Type B pancreatic cell (in vitro differentiated cells): ENCODE results near the gene MICALL2. TPM values are rescaled to one million over a fixed set of nuclear protein-coding genes. Genes with fewer than 3 reads are reported as not detected.

Experiments used
- DNase-seq: peaks from one replicate; pipeline ENCODE4 v3.0.0; 2021; ENCODE audit warnings: mixed read lengths; ENCODE audit not compliant: unreplicated experiment; ENCODE audit errors: extremely low spot score
- H3K27ac Mint-ChIP-seq: 2 replicates; pipeline ENCODE4 v1.8.0; 2021; ENCODE audit warnings: mild to moderate bottlenecking, mixed read lengths
- H3K27me3 Mint-ChIP-seq: 2 replicates; pipeline ENCODE4 v1.8.0; 2021; ENCODE audit warnings: mixed read lengths
- H3K36me3 Mint-ChIP-seq: 2 replicates; pipeline ENCODE4 v1.8.0; 2021; ENCODE audit warnings: mixed read lengths
- H3K4me1 Mint-ChIP-seq: one replicate; pipeline ENCODE4 v1.8.0; 2021; ENCODE audit warnings: mixed read lengths; ENCODE audit not compliant: unreplicated experiment
- H3K4me3 Mint-ChIP-seq: 2 replicates; pipeline ENCODE4 v1.8.0; 2021; ENCODE audit warnings: mild to moderate bottlenecking, mixed read lengths
- H3K9me3 Mint-ChIP-seq: 2 replicates; pipeline ENCODE4 v1.8.0; 2021; ENCODE audit warnings: mixed read lengths
- CTCF ChIP-seq: fragments of 200-600 bp; sonication (generic); conservative IDR thresholded peaks from 2 replicates; pipeline ENCODE4 v1.5.0; 2021; ENCODE audit warnings: antibody characterized with exemption, mild to moderate bottlenecking
- total RNA-seq: library from RNA; stranded (reverse); gene quantifications from 2 replicates; pipeline ENCODE4 v1.2.1, GENCODE V29; 2021; ENCODE audit warnings: low replicate concordance

The MICALL2 gene
- total RNA-seq, 1 donor from 2014 or later: 12.3 TPM

- no peak for DNase-seq
- H3K4me1 Mint-ChIP-seq: no peaks in the 10 kb centered on the region
- H3K27me3 Mint-ChIP-seq: no peaks in the 10 kb centered on the region
- no peak overlapping the region for H3K4me3 Mint-ChIP-seq
- TF ChIP-seq CTCF: no peak
- no peaks in the 10 kb centered on the region for H3K9me3 Mint-ChIP-seq
- H3K36me3 Mint-ChIP-seq: peaks cover 2% of the 10 kb centered on the region
- no peak overlapping the region for H3K27ac Mint-ChIP-seq
These were observed 38.1 kb upstream of the MICALL2 start for GRCh38 chr7:1497293-1497927.

- Mint-ChIP-seq H3K4me1 (no peaks in the 10 kb centered on the region), H3K36me3 (peaks cover 6% of the 10 kb centered on the region), H3K9me3 (no peaks in the 10 kb centered on the region), H3K27ac (no peak overlapping the region), H3K27me3 (no peaks in the 10 kb centered on the region), H3K4me3 (no peak overlapping the region)
- no peak for TF ChIP-seq CTCF
- DNase-seq: no peak
These were observed 37.4 kb upstream of the MICALL2 start for GRCh38 chr7:1496531-1497292.

GRCh38 chr7:1495564-1496242 lies 36.4 kb upstream of the MICALL2 start:
- H3K36me3 Mint-ChIP-seq: peaks cover 6% of the 10 kb centered on the region
- H3K9me3 Mint-ChIP-seq: no peaks in the 10 kb centered on the region
- no peak for TF ChIP-seq CTCF
- H3K27me3 Mint-ChIP-seq: no peaks in the 10 kb centered on the region
- no peak overlapping the region for H3K27ac Mint-ChIP-seq
- H3K4me1 Mint-ChIP-seq: no peaks in the 10 kb centered on the region
- no peak for DNase-seq
- no peak overlapping the region for H3K4me3 Mint-ChIP-seq

GRCh38 chr7:1494866-1495563 lies 35.7 kb upstream of the MICALL2 start:
- Mint-ChIP-seq H3K4me3 (no peak overlapping the region), H3K36me3 (peaks cover 6% of the 10 kb centered on the region), H3K9me3 (no peaks in the 10 kb centered on the region), H3K27ac (no peak overlapping the region), H3K4me1 (no peaks in the 10 kb centered on the region), H3K27me3 (no peaks in the 10 kb centered on the region)
- DNase-seq: no peak
- no peak for TF ChIP-seq CTCF

- Mint-ChIP-seq H3K27ac (no peak overlapping the region), H3K4me1 (no peaks in the 10 kb centered on the region)
These were observed 35.2 kb upstream of the MICALL2 start for GRCh38 chr7:1494447-1494846.

More at GRCh38 chr7:1494447-1494846, 35.2 kb upstream of the MICALL2 start:
- Mint-ChIP-seq H3K4me3 (no peak overlapping the region), H3K36me3 (peaks cover 6% of the 10 kb centered on the region), H3K27me3 (no peaks in the 10 kb centered on the region), H3K9me3 (no peaks in the 10 kb centered on the region)
- DNase-seq: no peak
- TF ChIP-seq CTCF: no peak
